ENCODE measurements around the gene PHYKPL. TPM values are rescaled to one million over a fixed set of nuclear protein-coding genes. Genes with fewer than 3 reads are reported as not detected.
A peak's percentile ranks its signal among the peaks of the same experiment; 100 is the strongest.

The PHYKPL gene
- total RNA-seq, 2 experiments from 2014 or later = 60.4 to 62.1 TPM

- intact Hi-C loops (cut with micrococcal nuclease) = no loop called here
- TF ChIP-seq CTCF (IDR thresholded peaks at IDR 0.05) = no peak
- ATAC-seq = no peak
- ChIA-PET CTCF (no interaction called here), POLR2A (interaction anchor here (0.9 to 16.9 kb wide), 4 partner anchors 12 to 15 kb away, joined by 3 to 431 read pairs (median 68); partner anchors contain the start of genes HNRNPAB and PHYKPL)
- peaks cover 73% of the 10 kb centered on the region for H3K36me3 Mint-ChIP-seq (ENCODE audit: low read depth)
- no peak for DNase-seq
- H3K4me3 Mint-ChIP-seq = no peak overlapping the region
- peaks cover 26% of the 10 kb centered on the region for H3K4me1 Mint-ChIP-seq (ENCODE audit: low read depth)
- H3K27ac Mint-ChIP-seq = no peak overlapping the region
- no peaks in the 10 kb centered on the region for H3K27me3 Mint-ChIP-seq
- no peaks in the 10 kb centered on the region for H3K9me3 Mint-ChIP-seq
These were observed 13.8 kb downstream of the PHYKPL start for GRCh38 chr5:178218827-178219226.

GRCh38 chr5:178218237-178218776, 14.3 kb downstream of the PHYKPL start:
- intact Hi-C loops (cut with micrococcal nuclease) = no loop called here
- Mint-ChIP-seq H3K27ac (no peak overlapping the region), H3K36me3 (ENCODE audit: low read depth) (peaks cover 73% of the 10 kb centered on the region), H3K4me3 (no peak overlapping the region), H3K4me1 (ENCODE audit: low read depth) (peaks cover 29% of the 10 kb centered on the region), H3K9me3 (no peaks in the 10 kb centered on the region), H3K27me3 (no peaks in the 10 kb centered on the region)
- no peak for DNase-seq
- POLR2A ChIA-PET = interaction anchor here (6.9 to 16.9 kb wide), 2 partner anchors 12 to 16 kb away, joined by 114 to 431 read pairs; partner anchors contain the start of genes HNRNPAB and PHYKPL
- no peak for ATAC-seq
- TF ChIP-seq CTCF (IDR thresholded peaks at IDR 0.05) = no peak
- CTCF ChIA-PET = no interaction called here

GRCh38 chr5:178216779-178217178, 15.8 kb downstream of the PHYKPL start:
- Mint-ChIP-seq H3K27me3 (no peaks in the 10 kb centered on the region), H3K4me1 (ENCODE audit: low read depth) (peaks cover 23% of the 10 kb centered on the region), H3K4me3 (no peak overlapping the region), H3K9me3 (no peaks in the 10 kb centered on the region), H3K27ac (no peak overlapping the region), H3K36me3 (ENCODE audit: low read depth) (peaks cover 72% of the 10 kb centered on the region)
- intact Hi-C loops (cut with micrococcal nuclease) = no loop called here
- no peak for TF ChIP-seq CTCF (IDR thresholded peaks at IDR 0.05)
- DNase-seq (no peak), ATAC-seq (no peak)
- ChIA-PET CTCF (no interaction called here), POLR2A (interaction anchor here (6.9 to 16.9 kb wide), 2 partner anchors 11 to 17 kb away, joined by 114 to 431 read pairs; partner anchors contain the start of genes HNRNPAB and PHYKPL)

GRCh38 chr5:178216088-178216534, 16.5 kb downstream of the PHYKPL start:
- Mint-ChIP-seq H3K4me3 (no peak overlapping the region), H3K9me3 (no peaks in the 10 kb centered on the region), H3K27me3 (no peaks in the 10 kb centered on the region), H3K27ac (peak overlapping the region; percentile 73), H3K36me3 (ENCODE audit: low read depth) (peaks cover 71% of the 10 kb centered on the region), H3K4me1 (ENCODE audit: low read depth) (peaks cover 20% of the 10 kb centered on the region)
- TF ChIP-seq CTCF (IDR thresholded peaks at IDR 0.05) = no peak
- DNase-seq = no peak
- peak; percentile 12 for ATAC-seq
- intact Hi-C loops (cut with micrococcal nuclease) = no loop called here
- POLR2A ChIA-PET = interaction anchor here (1.6 to 16.9 kb wide), 3 partner anchors 10 to 31 kb away, joined by 5 to 431 read pairs (median 114); partner anchors contain the start of genes HNRNPAB and PHYKPL
- CTCF ChIA-PET = no interaction called here

- CTCF ChIA-PET = no interaction called here
- ATAC-seq (peak; percentile 6), DNase-seq (no peak)
- H3K4me3 Mint-ChIP-seq = no peak overlapping the region
- POLR2A ChIA-PET = interaction anchor here (1.6 to 16.9 kb wide), 4 partner anchors 9 to 371 kb away, joined by 4 to 431 read pairs (median 60); partner anchors contain the start of genes HNRNPAB and PHYKPL
- no peaks in the 10 kb centered on the region for H3K27me3 Mint-ChIP-seq
- H3K4me1 Mint-ChIP-seq (ENCODE audit: low read depth) = peaks cover 17% of the 10 kb centered on the region
- TF ChIP-seq CTCF (IDR thresholded peaks at IDR 0.05) = no peak
- peaks cover 67% of the 10 kb centered on the region for H3K36me3 Mint-ChIP-seq (ENCODE audit: low read depth)
- H3K9me3 Mint-ChIP-seq = no peaks in the 10 kb centered on the region
- intact Hi-C loops (cut with micrococcal nuclease) = no loop called here
- H3K27ac Mint-ChIP-seq = peak overlapping the region; percentile 73
These were observed 17.2 kb downstream of the PHYKPL start for GRCh38 chr5:178215280-178216002.

Data from activated CD8-positive, alpha-beta T cell treated with anti-CD3 and anti-CD28 coated beads for 36 hours (primary cell).